CD1c-positive myeloid dendritic cell (primary cell): ENCODE data around the gene RRAD.
A peak's percentile ranks its signal among the peaks of the same experiment; 100 is the strongest.

Experiments used
- DNase-seq: peaks from one replicate; pipeline ENCODE4 v3.0.0-alpha.2; 2016; ENCODE audit errors: extremely low spot score

Gene RRAD

DNA sequence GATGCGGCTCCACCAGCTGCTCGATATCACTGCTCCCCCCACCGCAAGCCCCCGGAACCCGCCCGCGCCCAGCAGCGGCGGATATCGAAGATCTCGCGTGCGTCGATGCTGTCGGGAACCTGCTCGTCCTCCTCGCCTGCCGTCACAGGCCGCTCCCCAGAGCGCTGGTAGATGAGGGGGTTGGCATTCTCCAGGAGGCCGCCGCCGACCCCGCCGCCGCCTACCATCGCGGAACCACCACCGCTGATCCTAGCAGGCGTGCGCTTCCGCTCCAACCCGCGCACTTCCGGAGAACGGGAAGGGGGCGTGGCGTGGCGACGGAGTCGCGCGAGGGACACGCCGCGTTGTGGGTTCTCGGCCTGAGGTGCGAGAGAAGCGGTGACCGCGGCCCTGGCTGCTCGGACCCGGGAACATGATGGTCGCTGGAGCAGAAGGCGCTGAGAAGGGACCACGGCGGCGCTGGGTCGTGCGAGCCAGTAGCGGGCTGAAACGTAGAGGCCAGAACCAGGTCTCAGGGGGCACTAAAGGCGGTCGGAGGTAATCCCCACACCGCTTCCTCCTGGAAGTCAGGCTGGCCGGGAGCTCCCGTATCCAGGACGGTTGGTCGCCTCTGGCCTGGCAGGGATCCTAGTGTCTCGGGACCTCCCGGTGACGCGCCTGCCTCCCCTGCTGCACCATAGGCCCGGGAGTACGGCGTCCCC lies 9.0 kb upstream of the RRAD start, which contains the start of gene CIAO2B:
Gene CIAO2B, minus strand, starts transcription at position 265 of the 701 bp plus-strand sequence. Its CDS starts 38 bp downstream, at position 227.
- peak; percentile 95 for DNase-seq

DNA sequence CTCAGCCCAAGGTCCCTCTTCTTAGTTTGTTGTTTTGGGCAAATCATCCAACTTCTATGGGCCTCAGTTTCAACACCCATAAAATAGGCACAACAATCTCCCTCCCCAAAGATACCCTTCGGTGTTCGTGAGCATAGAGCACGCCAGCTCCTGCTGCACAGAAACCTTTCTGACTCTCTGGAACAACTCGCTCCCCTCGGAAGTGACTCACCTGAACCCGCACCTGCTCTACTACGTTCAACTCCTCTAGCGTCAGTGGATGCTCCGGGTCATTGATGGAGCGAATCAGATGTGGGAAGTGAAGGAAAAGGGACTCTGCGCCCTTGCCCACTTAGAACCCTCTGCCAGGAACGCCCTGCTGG lies 8.4 kb upstream of the RRAD start:
- no peak for DNase-seq

DNA sequence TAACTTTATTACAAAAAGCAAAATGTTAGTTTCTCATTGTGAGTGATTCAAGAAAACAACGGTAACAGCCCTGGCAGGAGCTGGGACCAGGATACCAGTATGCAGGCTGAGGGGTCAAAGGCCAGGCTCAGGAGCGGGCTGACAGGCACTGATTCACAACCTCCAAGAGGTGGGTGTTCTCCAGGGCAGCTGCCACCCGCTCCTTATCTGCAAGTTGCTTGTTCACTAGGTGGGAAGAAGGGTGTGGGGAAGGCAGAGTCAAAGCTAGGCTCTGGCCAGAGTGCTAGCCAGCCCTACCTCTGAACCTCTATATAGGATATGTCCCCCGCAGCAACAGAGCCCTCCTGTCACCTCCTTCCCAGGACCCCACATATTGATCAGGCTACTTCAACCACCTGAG lies 6.7 kb upstream of the RRAD start:
- no peak for DNase-seq

DNA sequence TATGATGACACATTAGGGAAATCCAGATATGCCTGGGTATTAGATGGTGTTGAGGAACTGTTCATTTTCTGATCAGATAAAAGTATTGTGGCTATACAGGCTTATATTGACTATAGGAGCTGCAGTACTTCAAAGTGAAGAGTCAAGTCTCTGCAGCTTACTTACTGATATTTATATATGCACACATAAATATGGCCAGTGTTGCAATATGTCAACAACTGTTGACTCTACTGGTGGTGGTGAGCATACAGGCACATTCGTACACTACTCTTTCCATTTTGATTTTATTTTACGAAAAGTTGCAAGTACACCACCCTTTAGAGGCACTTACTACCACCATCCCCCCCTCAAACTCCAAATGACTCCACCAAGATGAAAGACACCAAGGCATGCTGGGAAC lies 6.3 kb upstream of the RRAD start:
- DNase-seq: no peak

DNA sequence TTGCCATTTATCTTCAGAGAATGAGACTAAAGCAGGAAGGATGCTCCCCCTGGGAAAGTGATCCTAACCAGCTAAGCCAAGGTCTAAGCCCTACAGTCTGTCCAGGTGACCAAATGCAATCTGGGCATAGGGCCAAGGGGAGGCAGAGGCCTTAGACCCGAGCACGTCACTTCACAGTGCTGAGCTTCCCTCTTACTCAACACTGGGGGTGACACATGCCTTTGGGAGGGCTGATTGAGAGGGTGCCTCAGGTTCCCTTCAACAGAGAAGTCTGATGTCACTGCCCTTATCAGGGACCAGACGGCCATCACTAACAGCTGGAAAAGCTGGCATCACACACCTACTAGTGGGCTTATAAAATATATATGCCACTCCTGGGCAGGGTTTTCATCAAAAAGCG lies 4.9 kb upstream of the RRAD start:
- peak; percentile 17 for DNase-seq

DNA sequence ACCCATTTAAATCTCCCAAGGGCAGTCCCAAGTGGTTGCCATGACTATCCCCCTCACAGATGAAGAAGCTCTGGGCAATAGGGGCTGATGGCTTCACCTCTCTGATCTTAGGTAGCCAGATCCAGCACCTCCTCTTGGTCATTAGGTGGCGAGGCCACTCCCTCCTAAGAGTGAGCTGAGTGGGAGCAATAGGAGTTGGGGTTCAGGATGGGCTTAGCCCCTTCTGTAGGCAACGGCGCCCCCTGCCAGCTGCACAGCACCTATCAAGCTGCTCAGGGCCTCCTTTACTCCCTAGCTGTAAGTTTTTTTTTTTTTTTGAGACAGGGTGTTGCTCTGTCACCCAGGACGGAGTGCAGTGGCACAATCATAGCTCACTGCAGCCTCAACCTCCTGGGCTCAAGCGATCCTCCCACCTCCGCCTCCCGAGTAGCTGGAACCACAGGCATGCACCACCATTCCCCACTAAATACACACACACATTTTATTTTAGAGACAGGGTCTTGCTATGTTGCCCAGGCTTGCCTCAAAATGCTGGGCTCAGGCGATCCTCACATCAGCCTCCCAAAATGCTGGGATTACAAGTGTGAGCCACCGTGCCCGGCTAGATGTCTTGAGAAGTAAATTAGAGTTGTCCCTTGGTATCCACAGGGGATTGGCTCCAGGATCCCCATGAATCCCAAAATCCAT lies 3.5 kb upstream of the RRAD start:
- peak; percentile 3 for DNase-seq

DNA sequence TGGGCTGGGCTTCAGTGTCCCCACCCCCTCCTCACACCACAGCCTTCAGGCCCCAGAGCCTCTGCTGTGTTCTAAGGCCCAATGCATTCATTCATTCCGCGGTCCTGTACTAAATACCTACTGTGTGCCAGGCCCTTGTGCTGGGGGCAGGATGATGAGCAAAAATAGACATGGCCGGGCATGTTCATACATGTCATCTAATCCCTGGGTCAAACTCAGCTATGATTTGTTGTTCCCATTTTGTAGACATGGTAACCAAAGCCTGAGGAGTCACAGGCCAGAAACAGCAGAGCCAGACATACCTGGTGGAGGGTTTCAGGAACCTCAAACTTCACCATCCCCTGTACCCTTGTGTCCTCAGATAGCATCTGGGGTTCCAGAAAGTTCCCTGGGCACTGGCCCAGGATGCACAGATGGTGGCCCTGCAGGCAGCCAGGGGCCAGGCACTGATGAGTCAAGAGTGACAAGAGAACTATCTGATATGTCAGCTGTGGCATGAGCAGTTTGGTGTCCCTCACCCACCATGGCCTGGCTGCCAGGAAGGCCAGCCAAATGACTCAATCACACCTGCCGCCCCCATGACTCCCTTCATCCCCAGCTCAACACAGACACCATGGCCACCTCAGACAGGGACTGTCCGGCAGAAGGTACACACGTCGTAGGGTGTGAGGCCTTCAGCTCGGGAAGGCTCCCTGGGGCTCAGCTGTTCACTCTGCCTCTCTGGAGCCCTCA lies 2.7 kb upstream of the RRAD start:
- DNase-seq: no peak

DNA sequence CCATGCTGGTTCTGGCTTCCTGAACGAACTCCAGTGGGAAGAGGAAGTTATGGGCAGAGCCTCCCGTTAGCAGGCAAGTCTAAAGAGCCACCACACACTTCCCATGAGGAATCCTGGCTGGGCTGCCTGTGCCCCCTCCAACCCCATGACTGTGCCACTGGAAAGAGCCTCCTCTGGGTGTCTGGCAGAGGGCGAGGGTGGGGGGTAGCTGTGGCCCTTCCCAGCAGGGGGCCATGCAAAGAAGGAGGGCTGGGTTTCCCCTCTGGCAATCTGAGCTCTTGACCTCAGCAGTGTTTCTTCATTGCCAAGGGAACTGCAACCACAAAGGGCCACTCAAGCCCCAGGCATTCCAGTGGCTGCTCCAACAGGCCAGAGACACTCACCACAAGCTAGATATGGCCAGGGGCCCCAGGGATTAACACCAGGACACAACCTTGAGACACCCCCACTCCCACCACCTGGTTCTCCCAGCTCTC lies 1.7 kb upstream of the RRAD start:
- DNase-seq: peak; percentile 44

DNA sequence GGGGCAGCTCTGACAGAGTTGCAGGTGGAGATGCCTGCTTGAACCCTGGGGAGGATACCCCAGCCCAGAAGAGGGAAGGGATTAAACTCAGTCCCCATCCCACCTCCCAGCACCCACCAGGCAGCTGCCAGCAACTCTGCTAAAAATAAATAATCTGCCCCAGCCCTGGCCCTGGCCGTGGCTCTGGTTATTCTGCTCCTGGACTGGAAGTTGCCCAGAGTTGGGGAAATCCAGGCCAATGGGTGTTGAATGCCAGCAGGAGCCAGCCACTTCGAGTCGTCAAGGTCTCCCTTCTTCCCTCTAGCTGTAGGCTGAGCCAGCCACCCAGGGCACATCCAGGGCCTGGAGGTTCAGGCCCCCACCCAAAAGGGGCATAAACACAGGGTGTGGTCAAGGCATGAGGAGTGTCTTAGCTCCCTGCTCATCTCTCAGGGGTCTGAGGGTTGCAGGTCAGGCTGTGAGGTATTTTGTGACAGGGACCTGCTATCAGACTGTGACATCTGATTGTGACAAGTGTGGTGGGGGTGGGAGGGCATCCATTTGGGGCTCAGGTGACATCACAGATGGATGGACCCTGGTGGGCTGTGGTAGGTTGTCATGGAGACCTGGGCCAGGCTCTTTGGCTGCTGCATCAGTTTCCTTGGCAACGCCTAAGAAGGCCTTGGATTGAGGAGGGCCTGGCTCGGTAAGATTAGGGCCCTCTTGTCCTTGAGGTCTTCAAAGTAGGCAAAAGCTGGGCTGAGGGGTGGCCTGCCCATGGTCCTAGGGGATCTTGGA lies 1.0 kb upstream of the RRAD start:
- DNase-seq: no peak

DNA sequence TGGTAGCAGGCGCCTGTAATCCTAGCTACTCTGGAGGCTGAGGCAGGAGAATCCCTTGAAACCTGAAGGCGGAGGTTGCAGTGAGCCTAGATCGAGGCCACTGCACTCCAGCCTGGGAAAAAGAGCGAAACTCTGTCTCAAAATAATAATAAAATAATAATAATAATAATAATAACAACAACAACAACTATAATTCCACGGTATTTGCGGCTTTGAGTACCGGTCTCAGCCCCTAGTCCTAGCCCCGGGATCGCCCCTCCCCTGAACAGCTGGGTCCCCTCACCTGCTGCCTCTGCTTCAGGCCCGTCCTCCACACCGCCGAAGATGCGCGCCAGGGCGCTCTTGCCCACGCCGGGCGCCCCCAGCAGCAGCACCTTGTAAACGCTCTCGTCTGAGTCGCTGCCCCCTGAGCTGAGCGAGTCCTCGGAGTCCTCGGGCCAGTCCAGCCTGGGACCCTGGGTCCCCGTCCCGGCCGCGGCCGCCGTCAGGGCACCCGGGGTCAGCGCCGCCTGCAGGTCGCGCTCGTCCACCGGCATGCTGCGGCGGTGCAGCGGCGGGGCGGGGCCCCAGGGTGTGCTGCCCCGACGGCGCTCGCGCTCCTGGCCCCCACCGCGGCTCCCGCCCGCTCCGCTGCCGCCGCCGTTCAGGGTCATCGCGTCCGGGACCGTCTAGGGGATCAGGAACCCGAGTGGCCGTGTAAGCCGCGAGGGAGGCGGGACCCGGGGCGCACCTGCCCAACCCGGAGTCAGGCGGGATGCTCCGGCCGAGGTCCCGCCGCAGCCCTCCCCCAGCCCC lies 611 bp downstream of the RRAD start:
- DNase-seq: peak; percentile 60

DNA sequence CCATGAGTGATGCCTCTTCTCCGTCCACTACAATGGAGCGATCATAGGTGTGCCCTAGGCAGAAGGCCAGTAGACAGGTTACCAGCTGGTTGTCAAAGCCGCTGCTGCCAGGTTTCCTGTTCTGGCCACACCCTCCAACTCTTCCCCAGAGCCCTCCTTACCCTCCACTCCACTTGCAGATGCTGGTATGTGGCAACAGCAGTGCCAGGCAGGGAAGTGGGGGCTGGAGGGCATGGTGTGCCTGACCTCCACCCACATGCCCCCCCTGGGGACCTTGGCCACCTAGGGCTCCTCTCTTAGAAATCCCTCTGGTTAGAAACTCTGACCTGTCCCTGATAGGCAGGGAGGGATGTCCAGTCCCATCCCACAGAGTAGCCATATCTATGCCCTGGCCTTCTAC lies 1.5 kb downstream of the RRAD start:
- no peak for DNase-seq

DNA sequence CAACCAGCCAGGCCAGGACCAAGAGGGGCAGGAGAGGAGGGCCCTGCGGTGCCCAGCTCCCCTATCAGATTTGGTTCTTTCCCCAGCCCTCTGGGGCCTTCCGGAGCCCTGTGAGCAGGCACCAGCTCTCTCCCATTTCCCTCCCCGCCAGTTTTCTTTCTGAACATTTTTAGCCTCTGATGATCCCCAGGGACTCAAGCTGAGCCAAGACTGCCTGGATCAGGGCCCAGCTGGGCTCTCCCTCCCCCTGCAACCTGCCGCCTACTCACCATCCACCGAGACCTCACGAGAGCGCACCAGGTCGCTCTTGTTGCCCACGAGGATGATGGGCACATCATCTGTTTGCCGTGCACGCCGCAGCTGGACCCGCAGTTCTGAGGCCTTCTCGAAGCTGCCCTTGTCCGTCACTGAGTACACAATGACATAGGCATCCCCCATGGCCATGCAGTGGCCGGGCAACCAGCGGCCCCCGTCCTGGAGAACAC lies 2.0 kb downstream of the RRAD start:
- DNase-seq: no peak

DNA sequence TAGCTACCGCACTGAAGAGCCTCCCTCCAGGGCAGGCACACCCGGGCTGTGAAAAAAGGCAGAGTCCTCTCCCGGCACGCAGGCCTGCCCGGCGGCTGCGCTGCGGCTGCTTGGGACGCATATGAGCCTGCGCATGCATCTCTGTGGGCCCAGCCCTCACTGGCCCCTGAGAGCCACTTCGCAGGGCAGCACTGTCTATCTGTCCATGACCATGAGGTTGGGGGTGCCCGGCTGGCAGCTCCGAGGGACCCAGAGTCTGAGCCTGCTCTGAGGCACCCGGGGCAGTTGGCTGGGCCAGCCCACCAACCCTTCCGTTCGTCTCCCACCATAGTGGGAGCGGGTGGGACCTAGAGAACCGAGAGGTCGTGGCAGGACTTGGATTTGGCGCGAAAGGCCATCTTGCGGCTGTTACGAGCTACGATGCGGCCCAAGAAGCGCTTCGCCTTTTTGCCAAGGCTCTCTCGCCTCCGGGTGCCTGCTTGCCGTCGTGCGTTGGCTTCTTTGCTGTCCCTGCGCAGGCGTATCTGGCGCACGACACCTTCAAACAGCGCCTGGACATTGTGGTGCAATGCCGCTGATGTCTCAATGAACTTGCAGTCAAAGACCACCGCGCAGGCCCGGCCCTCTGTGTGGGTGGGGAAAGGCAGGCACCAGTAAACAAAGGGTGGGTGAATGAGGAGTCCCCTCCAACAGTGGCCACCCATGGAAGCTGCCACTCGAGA lies 3.4 kb downstream of the RRAD start:
- no peak for DNase-seq

DNA sequence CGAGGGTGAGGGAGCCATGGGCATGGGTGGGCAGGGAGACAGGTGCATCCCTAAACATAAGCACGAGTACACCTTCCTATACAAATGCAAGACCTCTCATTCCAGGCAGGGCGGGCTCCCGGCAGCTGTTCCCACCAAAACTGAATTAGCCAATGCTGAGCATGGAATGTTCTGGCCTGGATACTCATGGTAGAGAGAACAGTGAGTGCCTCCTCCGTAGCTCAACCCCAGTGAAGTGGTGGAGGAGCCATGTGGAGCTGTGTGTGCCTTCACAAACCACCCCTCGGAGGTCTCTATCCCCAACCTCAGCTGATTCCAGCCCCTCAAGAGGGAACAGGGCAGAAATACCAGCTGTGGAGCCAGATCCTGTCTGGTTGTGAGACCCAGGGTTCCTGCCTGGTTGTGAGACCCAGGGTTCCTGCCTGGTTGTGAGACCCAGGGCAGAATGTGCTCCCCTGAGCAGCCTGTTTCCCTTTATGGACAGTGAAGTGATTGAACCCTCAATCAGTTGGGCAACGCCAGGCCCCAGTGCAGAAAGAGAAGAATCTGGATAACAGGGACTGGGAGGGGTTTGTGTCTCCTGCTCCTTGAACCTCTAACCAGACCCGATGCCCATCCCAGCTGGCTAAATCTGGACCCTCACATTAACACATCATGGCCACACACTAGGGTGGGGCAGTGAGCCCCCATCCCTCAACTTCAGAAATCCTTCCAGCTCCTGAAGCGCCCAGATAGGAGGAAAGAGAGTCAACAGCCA lies 4.2 kb downstream of the RRAD start:
- DNase-seq: no peak

DNA sequence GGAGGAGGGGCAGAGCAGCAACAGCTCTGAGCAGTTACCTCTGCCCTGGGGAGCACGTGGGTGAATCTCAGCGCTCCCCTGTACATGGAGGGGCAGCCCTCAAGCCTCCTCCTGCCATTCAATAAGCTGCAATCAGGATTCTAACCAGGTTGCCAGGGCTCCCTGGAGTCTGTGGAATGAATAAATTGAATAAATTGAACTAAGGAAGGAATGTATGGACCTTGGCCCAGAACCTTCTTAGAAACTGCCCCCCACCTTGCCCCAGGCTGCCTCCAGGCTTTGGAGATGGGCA lies 5.1 kb downstream of the RRAD start:
- DNase-seq: no peak

DNA sequence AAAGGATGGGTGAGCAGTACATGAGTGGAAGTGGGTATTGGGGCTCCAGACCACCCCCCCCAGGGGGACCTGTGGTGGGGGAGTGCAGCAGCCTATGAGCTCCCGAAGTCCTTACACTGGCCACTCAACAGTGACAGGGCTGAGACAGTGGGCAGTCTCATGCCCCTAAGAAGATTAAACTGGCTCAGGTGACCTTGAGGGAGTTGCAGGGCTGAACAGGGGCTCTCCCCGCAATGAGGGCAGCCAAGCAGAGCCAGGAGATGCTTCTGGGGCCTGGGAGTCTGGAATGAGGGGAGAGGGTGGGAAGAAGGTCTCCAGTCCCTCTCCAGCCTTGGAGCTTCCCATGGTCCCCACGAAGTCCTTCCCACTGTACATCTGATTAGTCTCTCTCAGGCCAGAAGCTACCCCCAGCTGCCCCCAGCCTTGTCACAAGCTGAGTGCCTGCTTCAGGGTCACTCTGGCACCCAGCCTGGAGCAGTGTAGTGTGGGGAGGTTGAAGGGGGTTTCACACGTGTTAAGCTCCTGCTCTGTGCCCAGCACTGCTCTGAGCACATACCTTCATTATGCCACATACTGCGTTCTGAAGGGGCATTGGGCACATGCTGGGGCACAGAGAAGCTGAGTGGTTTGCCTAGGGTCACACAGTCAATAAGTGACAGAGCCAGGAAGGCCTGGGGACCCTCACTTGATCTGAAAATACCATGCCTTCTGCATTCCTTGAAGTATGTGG lies 5.6 kb downstream of the RRAD start:
- no peak for DNase-seq

DNA sequence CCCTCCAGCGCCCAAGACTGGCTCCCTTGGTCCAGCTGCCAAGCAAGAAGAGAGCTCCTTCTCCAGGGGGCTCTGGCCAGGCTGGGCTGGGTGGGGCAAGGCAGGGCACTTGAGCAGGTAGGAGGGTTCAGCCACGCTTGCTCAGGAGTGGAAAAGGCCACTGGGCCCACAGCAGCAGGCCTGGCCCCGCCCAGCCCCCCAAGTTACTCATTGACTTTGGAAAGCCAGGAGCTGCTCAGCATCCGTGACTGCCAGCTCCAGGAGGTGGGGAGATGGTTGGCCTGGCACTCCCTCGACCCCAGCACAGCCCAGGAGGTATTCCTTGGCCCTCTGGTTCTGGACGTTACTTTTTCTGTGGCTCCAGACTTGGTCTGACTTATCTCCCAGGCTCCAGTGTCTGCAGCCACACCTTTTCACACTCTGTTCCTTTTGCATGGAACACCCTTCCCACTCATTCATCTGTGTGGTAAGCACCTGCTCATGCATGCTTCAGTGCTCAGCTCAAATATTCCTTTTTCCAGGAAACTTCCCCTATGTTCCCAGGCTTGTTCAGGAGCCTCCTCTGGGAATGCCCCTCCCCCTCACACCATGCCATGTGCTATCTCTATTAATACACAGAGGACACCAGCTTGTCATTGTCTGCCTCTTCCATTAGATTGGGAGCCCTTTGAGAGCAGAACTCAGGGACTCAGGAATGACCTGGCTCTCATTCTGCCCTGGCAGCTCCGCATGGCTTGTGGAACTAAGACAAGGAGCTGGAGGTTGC lies 6.3 kb downstream of the RRAD start, which contains the start of gene CDH16:
Gene CDH16, minus strand, starts transcription at position 83 of the 766 bp plus-strand sequence. CDS start 820 bp downstream, outside the sequence.
- no peak for DNase-seq

DNA sequence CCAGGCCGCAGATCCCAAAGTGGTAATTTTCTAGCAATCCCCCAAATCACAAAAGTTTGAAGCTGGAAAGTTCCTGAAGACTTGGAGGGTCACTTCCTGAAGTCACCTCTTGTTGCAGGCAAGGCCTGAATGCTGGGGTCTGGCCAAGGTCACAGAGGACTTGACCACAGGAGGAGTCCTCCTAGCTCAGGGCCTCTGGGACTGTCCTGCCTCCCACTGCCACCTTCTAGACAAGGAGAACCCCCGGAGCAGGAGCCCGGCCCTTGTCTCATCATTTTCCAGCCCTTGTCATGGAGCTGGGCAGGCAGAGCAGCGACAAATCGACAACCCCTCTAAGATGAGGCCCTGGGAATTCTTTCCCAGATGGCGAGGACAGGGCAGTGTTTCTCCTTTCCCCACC lies 7.0 kb downstream of the RRAD start:
- DNase-seq: no peak
